Breast epithelium (tissue), 4 donors: Measurements from ENCODE around the gene TNFAIP8L1. TPM values are rescaled to one million over a fixed set of nuclear protein-coding genes. Genes with fewer than 3 reads are reported as not detected.

Source experiments
- DNase-seq, 2 donors: peaks; one replicate each; pipeline ENCODE4 v3.0.0-alpha.2; 2019; ENCODE audit warnings: low spot score in 2 of 2
- H3K27ac ChIP-seq, 2 donors: fragments of 200-600 bp; sonication (generic) in 1 of 2; one replicate each; pipeline ENCODE4 v1.5.1; 2016 to 2019; ENCODE audit warnings: mild to moderate bottlenecking in 1 of 2
- H3K27me3 ChIP-seq, 2 donors: fragments of 200-600 bp; sonication (generic) in 1 of 2; one replicate each; pipeline versions ENCODE4 v1.5.1 to v1.6.0; 2017 to 2019; ENCODE audit warnings: control low read depth in 1 of 2, mild to moderate bottlenecking in 1 of 2
- H3K36me3 ChIP-seq: fragments of 200-600 bp; one replicate; pipeline ENCODE4 v1.5.1; 2019
- H3K4me1 ChIP-seq, 2 donors: fragments of 200-600 bp; sonication (generic); one replicate each; pipeline ENCODE4 v1.5.1; 2016 to 2019; ENCODE audit warnings: control low read depth in 1 of 2
- H3K4me3 ChIP-seq, 3 donors: fragments of 200-600 bp; sonication (generic); 1 replicate in 2 of 3; 2 replicates in 1 of 3; pipeline ENCODE4 v1.5.1; 2016 to 2019; ENCODE audit warnings: mild to moderate bottlenecking in 3 of 3, moderate library complexity in 2 of 3
- H3K9me3 ChIP-seq, 2 donors: fragments of 200-600 bp; sonication (generic) in 1 of 2; one replicate each; pipeline ENCODE4 v1.5.1; 2016 to 2019; ENCODE audit warnings: control low read depth in 1 of 2
- POLR2A ChIP-seq: fragments of 450-650 bp; IDR thresholded peaks from one replicate; pipeline ENCODE4 v1.6.1; 2016; ENCODE audit warnings: antibody characterized with exemption, mild to moderate bottlenecking, moderate library complexity
- POLR2AphosphoS5 ChIP-seq, 3 donors: sonication (generic); formaldehyde crosslinking; IDR thresholded peaks; one replicate each; pipeline ENCODE4 v1.6.1; 2017; ENCODE audit warnings: antibody characterized with exemption in 3 of 3
- intact Hi-C: fragments of 100-400 bp; cut with DNase I; formaldehyde crosslinking; loops from one replicate; pipeline ENCODE4 v1.15.1; 2023; ENCODE audit warnings: low total_unique reads
- total RNA-seq, 3 donors: library from RNA; depleted of rRNA; stranded (reverse); fragments of >200 nt; gene quantifications; one replicate each; pipeline ENCODE4 v1.1.0, GENCODE V29; 2016
- TF ChIP-seq, protein P1 (sequence below), 3 donors: fragments of 450-650 bp; IDR thresholded peaks; one replicate each; pipeline ENCODE4 v1.5.1; 2016 to 2017; ENCODE audit warnings: antibody characterized with exemption in 3 of 3, mild to moderate bottlenecking in 3 of 3, moderate library complexity in 3 of 3

TNFAIP8L1 gene
- total RNA-seq, result 1 to 10 TPM; 1.6 to 3.6 (median 2.9) TPM

DNA sequence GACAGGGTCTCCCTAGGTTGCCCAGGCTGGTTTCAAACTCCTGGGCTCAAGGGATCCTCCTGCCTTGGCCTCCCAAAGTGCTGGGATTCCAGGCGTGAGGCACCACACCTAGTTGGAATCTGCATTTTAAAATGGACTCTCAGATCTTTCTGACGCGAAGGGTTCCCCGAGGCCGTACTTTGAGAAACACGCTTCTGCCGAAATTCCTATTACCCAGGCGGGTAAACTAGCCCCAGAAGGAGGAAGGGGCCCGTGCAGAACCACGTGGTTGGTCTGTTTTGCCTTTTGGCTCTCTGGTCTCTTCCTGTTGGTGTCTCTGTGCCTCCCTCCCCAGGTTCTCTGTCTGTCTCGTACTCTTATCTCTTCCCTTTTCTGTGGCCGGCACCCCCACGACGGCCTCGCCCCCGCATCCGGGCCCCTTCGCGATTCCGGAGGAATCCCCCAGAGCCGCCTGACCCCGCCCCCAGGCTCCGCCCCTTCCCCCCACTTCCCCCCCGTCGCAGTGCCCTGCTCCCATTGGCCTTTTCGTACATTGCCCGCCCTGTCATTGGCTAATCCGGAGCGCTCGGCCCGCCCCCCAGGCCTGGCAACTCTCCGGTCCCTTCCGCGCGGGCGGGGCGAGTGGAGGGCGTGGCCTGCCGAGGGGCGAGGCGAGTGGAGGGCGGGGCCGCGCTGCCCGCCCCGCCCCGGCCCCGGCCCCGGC lies at the start of gene TNFAIP8L1:
TSS of gene TNFAIP8L1 (plus strand) at position 689 of the 703 bp plus-strand sequence. CDS start 12,354 bp downstream, outside the sequence.
- no peak for TF ChIP-seq POLR2A
- peak in 2 of 3 donors; percentile 12 to 29 for TF ChIP-seq POLR2AphosphoS5 (IDR thresholded peaks at IDR 0.05)
- no peaks in the 10 kb centered on the region for H3K27me3 ChIP-seq
- H3K4me1 ChIP-seq, result no peaks in the 10 kb centered on the region
- intact Hi-C loops, result no loop called here
- H3K9me3 ChIP-seq, result no peaks in the 10 kb centered on the region
- H3K27ac ChIP-seq, result peak within 1 kb of the TSS; percentile 72 to 80
- peak within 1 kb of the TSS; percentile 60 to 82 (median 73) for H3K4me3 ChIP-seq
- no peaks in the 10 kb centered on the region for H3K36me3 ChIP-seq
- DNase-seq, result peak; percentile 95 to 97

DNA sequence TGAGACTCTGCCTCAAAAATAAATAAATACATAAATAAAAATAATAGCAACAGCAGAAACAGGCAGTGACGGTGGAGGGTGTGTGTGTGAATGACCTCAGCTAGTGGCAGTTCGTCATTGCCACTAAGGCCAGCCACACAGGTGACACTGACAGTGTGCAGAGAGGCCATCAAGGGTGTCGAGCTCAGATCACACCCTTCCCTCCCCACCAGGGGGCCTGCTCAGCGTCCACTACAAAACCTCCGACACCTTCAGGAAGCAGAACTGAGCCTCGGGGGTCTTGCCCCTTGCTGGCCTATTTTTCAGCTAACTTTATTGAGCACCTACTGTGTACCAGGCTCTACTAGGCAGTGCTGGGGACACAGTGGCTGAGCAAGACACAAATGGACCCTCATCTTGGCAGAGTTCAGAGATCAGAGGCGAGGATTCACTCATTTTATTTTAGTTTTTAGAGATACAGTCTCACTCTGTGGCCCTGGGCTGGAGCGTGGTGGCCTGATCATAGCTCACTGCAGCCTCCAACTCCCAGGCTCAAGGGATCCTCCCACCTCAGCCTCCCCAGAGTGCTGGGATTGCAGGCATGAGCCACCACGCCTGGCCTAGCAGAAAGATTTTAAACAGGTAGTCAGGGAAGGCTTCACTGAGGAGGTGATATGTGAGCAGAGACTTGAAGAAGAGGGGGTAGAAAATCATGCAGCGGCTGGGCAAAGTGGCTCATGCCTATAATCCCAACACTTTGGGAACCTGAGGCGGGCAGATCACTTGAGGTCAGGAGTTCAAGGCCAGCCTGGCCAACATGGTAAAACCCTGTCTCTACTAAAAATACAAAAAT lies 49.5 kb upstream of the TNFAIP8L1 start:
- no peak for DNase-seq
- Histone ChIP-seq H3K9me3 (no peaks in the 10 kb centered on the region), H3K4me3 (no peak overlapping the region), H3K27me3 (peaks cover 0 to 18% of the 10 kb centered on the region in 2 donors), H3K27ac (no peak overlapping the region), H3K36me3 (no peaks in the 10 kb centered on the region), H3K4me1 (no peaks in the 10 kb centered on the region)
- no peak for TF ChIP-seq POLR2A
- TF ChIP-seq, protein P1, sequence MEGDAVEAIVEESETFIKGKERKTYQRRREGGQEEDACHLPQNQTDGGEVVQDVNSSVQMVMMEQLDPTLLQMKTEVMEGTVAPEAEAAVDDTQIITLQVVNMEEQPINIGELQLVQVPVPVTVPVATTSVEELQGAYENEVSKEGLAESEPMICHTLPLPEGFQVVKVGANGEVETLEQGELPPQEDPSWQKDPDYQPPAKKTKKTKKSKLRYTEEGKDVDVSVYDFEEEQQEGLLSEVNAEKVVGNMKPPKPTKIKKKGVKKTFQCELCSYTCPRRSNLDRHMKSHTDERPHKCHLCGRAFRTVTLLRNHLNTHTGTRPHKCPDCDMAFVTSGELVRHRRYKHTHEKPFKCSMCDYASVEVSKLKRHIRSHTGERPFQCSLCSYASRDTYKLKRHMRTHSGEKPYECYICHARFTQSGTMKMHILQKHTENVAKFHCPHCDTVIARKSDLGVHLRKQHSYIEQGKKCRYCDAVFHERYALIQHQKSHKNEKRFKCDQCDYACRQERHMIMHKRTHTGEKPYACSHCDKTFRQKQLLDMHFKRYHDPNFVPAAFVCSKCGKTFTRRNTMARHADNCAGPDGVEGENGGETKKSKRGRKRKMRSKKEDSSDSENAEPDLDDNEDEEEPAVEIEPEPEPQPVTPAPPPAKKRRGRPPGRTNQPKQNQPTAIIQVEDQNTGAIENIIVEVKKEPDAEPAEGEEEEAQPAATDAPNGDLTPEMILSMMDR (IDR thresholded peaks at IDR 0.05), result peak in 1 of 3 donors; percentile 14
- TF ChIP-seq POLR2AphosphoS5 (IDR thresholded peaks at IDR 0.05), result no peak
- intact Hi-C loops, result no loop called here

DNA sequence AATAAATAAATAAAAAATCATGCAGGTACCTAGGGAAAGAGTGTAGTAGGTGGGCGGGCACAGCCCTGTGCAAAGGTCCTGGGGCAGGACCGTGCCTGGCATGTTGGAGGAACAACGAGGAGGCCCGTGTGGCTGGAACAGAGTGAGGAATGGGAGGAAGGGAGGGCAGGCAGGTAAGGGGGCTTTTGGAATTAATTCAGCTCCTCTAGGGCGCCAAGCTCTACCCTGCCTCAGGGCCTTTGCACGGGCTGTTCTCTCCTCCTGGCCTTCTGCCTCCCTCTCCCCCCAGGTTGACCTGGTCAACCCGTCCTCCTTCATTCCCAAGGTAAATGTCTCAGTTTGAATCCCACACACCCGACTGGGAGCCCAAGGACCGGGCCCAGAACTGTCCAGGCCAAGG lies 48.8 kb upstream of the TNFAIP8L1 start:
- Histone ChIP-seq H3K9me3 (no peaks in the 10 kb centered on the region), H3K27ac (no peak overlapping the region), H3K4me1 (no peaks in the 10 kb centered on the region), H3K27me3 (peaks cover 0 to 10% of the 10 kb centered on the region in 2 donors), H3K36me3 (no peaks in the 10 kb centered on the region), H3K4me3 (no peak overlapping the region)
- no peak for DNase-seq
- TF ChIP-seq POLR2A (no peak), POLR2AphosphoS5 (IDR thresholded peaks at IDR 0.05) (no peak)
- TF ChIP-seq, protein P1 (IDR thresholded peaks at IDR 0.05), result no peak
- intact Hi-C loops, result no loop called here

DNA sequence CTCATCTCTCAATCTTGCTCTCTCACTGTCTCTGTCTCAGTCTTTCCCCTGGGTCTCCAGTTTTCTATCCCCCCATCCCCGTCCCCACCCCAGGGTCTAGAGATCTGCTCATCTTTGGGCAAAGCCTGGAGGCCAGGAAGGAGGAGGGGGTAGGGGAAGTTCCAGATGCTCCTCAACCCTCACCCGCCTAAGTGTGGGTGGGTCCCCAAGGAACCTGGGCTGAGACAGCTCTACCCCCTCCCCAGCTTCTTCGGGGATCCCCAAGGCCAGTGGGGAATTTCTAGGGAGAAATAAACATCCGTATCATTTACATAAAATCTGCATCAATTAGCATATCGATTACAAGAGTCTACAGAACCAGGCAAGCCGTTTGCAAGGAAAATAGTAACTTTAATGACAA lies 48.0 kb upstream of the TNFAIP8L1 start:
- TF ChIP-seq, protein P1 (IDR thresholded peaks at IDR 0.05), result no peak
- TF ChIP-seq POLR2A (no peak), POLR2AphosphoS5 (IDR thresholded peaks at IDR 0.05) (no peak)
- Histone ChIP-seq H3K9me3 (no peaks in the 10 kb centered on the region), H3K27me3 (peaks cover 0 to 12% of the 10 kb centered on the region in 2 donors), H3K4me1 (no peaks in the 10 kb centered on the region), H3K36me3 (no peaks in the 10 kb centered on the region), H3K27ac (no peak overlapping the region), H3K4me3 (no peak overlapping the region)
- intact Hi-C loops, result no loop called here
- DNase-seq, result no peak

DNA sequence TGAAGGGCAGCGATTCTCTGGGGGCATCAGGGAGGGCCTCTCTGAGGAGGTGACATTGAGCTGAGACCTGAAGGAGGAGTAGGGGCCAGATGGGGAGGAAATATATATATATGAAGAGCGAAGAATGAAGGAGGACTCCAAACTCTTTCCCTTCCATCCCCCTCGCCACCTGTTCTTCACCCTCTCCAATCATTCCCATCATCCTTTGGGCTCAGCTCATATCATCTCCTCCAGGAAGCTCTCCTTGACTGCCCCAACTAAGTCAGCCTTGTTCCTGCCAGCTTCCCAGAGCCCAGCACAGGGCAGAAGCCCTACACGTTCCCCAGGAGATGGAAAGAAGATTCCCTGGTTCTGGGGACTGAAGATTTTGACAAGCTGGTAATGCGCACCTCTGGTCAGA lies 46.9 kb upstream of the TNFAIP8L1 start:
- no peak overlapping the region for H3K4me3 ChIP-seq
- DNase-seq, result no peak
- no peak overlapping the region for H3K27ac ChIP-seq
- intact Hi-C loops, result no loop called here
- peaks cover 0 to 21% of the 10 kb centered on the region in 2 donors for H3K27me3 ChIP-seq
- no peaks in the 10 kb centered on the region for H3K36me3 ChIP-seq
- no peaks in the 10 kb centered on the region for H3K9me3 ChIP-seq
- TF ChIP-seq, protein P1 (IDR thresholded peaks at IDR 0.05), result no peak
- TF ChIP-seq POLR2AphosphoS5 (IDR thresholded peaks at IDR 0.05), result no peak
- no peak for TF ChIP-seq POLR2A
- H3K4me1 ChIP-seq, result no peaks in the 10 kb centered on the region
